Left ventricle myocardium superior (tissue), 1 donor: ENCODE data around the gene SCN7A. TPM values are rescaled to one million over a fixed set of nuclear protein-coding genes. Genes with fewer than 3 reads are reported as not detected.
"Not testable (repeated sequence)": the region's sequence is repeated elsewhere in the genome, so short reads cannot be mapped to it uniquely, and the experiment has no call there.

Source experiments
- ATAC-seq: fragments of 200-7000 bp; cut with Tn5 transposase; one replicate; pipeline ENCODE4 v1.9.1; 2020; ENCODE audit warnings: mild to moderate bottlenecking, moderate library complexity
- DNase-seq: peaks from one replicate; pipeline ENCODE4 v3.0.0-alpha.2; 2020
- intact Hi-C: fragments of 100-400 bp; cut with micrococcal nuclease; formaldehyde crosslinking; loops from one replicate; pipeline ENCODE4 v1.11.0; 2022
- total RNA-seq: library from RNA; stranded (reverse); fragmentation: NEBNext Ultra II Directional; extraction: Animal tissue kit (Norgen Biotek cat#: 25700); gene quantifications from one replicate; pipeline ENCODE4 v1.2.1, GENCODE V29; 2021
- donor health status: DM: no; HTN: yes; CAD: no; lungs with severe emphysema.

Gene SCN7A
- total RNA-seq, 1 donor from 2014 or later: 28.5 TPM

- DNase-seq (no peak), ATAC-seq (no peak)
- intact Hi-C loops: no loop called here
Observed at GRCh38 chr2:166365803-166366420, 128.1 kb downstream of the SCN7A start.

- DNase-seq (no peak), ATAC-seq (no peak)
- intact Hi-C loops: no loop called here
Observed at GRCh38 chr2:166365239-166365638, 128.8 kb downstream of the SCN7A start.

GRCh38 chr2:166364476-166365161, 129.4 kb downstream of the SCN7A start:
- intact Hi-C loops: no loop called here
- ATAC-seq (no peak), DNase-seq (no peak)

DNA sequence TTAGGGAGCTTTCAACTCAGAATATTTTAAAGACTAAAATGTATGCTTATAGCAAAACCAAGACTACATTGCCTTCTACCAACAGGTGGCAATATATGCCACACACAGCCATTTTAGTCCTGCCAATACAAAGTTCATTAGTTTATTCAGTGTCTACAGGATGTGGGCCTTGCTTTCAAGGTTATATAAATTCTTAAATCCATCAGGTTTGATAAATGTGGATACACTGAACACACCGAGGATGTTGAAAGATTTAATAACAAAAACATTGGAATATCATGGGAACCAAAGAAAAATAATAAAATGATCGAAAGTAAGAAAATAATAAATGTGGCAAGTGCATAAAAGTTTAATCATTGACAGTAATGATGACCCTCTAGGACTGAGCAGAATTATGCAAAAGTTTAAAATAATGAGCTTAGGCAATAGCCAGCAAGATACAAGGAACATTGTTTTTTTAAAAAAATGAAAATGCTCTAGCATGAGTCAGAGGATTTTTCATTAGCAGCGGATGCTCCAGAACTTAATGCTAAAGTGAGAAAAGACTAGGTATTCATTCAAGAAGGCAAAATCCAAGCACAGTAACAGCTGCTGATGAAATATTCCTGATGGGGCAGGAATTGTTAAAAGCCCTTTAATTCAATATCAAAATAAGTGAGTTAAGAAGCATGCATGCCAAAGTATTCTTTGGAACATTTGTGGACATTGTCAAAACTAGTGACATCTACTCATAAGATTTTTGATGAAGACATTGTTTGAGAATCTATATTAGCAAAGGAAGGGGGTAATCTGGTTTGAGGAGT, 132.5 kb downstream of the SCN7A start:
- intact Hi-C loops: no loop called here
- DNase-seq: no peak
- no peak for ATAC-seq

GRCh38 chr2:166360906-166361305, 133.1 kb downstream of the SCN7A start:
- intact Hi-C loops: no loop called here
- DNase-seq (no peak), ATAC-seq (no peak)

DNA sequence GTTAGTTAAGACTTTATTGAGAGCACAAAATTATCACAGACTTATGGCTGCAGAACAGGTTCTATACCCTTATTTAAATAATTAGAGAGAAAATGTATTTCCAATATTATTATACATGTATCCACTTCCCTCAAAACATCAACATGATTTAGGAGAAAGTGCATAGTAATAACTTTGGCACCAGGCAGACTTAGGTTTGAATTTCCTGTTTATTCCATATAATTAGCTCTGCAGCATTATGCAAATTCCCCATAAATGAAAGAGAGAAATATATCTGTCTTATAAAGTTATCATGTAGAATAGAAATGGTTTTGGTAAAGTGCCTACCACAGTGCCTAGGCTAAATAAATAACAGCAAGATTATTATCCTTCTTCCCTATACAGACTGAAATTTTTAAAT, 133.6 kb downstream of the SCN7A start:
- DNase-seq (no peak), ATAC-seq (no peak)
- intact Hi-C loops: no loop called here

- ATAC-seq, intact Hi-C loops: not testable (repeated sequence)
Observed at GRCh38 chr2:166357950-166358321, 136.1 kb downstream of the SCN7A start.

GRCh38 chr2:166357068-166357949, 136.7 kb downstream of the SCN7A start:
- intact Hi-C loops: no loop called here
- no peak for ATAC-seq
- DNase-seq: no peak

More at GRCh38 chr2:166357950-166358321, 136.1 kb downstream of the SCN7A start:
- not testable (repeated sequence) for DNase-seq

Other genes starting within 250 kb of the SCN7A start
- gene SCN9A, start 118.3 kb downstream of the SCN7A start, total RNA-seq: 1.3 TPM